SKM-1 (cell line): ENCODE data around the gene BAHCC1.

Experiments used
- DNase-seq: peaks from one replicate; lab custom pipeline; 2025; ENCODE audit not compliant: unreplicated experiment; lab: John Stamatoyannopoulos, UW

The BAHCC1 gene

GRCh38 chr17:81397314-81398175, 2.3 kb downstream of the BAHCC1 start:
- no peak for DNase-seq

- no peak for DNase-seq
Observed at GRCh38 chr17:81398176-81398831, 3.0 kb downstream of the BAHCC1 start.

DNA sequence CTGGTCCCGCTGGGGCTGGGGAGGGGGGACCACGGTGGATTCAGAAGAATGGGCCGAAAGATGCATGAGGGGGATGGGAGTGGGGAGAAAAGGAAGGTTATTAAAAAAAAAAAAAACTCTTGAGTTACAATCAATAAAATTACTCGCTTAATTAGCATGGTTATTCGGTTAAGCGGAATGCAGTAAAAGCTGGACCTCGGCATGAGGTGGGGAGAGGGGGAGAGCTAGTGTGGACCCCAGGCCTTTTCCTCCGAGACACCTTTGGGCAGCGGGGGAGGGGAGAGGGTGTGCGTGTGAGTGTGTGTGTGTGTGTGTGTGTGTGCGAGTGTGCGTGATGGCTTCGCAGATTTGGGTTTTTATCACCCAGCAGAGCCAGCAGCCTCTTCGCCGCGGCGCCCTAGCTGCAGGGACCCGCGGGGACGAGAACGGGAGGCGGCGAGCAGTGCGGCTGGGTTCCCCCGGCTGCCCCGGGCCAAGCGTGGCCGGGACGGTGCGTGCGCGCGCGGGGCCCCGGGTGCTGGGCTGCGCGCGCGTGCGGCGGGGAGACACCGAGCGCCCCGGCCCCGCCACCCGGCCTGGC, 3.7 kb downstream of the BAHCC1 start:
- no peak for DNase-seq

DNA sequence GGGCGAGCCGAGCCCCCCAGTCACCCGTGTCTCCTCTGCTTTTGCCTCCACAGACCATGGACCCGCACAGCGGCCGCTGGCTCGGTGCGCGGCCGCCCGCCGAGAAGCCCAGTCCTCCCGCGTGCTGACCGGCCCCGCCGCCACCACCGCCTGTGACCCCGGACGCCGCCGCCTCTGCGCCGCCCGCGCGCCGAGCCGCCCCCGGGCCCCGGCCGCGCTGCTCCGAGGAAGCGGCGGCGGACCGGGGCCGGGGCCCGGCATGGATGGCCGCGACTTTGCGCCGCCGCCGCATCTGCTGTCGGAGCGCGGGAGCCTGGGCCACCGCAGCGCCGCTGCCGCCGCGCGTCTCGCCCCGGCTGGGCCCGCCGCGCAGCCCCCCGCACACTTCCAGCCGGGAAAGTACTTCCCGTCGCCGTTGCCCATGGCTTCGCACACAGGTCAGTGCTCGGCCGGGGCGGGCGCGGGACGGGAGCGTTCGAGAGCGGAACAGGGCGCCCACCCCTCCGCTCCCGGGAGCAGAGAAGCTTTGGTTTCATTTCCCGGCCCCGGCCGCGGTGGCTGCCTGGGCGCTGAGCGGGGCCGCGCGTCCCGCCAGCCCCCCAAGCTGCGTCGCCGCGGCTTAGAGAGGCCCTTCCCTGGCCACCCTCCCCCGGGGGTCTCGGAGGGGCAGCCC, 4.4 kb downstream of the BAHCC1 start:
- DNase-seq = no peak

GRCh38 chr17:81400154-81400977, 5.1 kb downstream of the BAHCC1 start:
- no peak for DNase-seq

DNA sequence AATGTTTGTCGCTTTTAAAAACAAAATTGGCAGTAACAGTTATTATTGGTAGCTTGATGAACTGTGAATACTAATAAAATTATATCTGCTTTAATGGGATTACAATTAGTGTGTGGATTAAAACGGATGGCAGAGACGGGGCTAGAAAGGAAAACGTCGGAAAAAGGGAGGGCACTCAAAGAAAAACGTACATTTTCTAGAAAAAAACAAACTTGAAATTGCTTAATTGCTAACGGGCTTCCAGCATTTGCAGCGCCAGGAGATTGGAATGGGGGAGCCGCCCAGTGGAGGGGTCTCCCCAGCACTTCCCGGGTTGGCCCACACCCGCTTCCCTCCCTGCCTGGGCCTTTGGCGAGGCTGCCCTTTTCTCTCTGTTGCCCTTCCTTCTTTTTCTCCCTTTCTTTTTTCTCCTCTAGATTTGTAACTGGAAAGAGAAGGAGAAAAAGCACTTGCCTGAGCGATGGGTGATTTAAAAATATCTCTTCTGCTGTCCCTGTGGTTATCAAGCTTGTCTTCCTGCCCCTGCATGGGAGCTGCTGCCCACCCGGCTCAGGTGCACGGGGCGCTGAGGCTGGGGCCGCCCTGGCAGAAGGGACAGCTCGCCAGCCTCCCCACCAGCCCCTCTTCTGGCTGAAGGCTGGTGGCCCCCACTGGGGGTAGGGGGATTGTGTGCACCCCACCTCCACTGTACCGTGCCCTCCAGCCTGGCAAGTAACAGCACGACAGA, 5.9 kb downstream of the BAHCC1 start:
- no peak for DNase-seq

GRCh38 chr17:81401723-81402529, 6.7 kb downstream of the BAHCC1 start:
- no peak for DNase-seq

DNA sequence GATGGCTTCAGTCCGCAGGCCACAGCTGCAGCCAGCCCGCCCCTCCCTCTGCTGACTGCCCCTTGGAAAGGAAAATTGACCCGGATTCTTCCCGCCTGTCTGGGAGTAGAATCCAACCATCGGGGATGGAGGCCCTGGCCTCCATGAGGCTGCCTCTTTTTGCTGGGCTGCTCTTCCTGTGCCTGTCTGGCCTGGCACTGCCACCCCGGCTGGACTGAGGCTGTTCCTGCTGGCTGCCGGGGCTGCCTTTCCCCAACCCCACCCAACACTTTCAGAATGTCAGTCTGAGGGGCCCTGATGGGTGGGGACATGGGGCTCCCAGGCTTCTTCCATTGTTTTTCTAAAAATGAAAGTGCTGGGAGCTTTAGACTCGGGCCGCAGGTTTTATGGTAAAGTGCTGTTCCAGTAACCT, 7.3 kb downstream of the BAHCC1 start:
- no peak for DNase-seq

GRCh38 chr17:81402981-81403467, 7.8 kb downstream of the BAHCC1 start:
- DNase-seq = no peak

- no peak for DNase-seq
Observed at GRCh38 chr17:81403671-81404534, 8.6 kb downstream of the BAHCC1 start.

GRCh38 chr17:81404558-81405165, 9.4 kb downstream of the BAHCC1 start:
- no peak for DNase-seq

DNA sequence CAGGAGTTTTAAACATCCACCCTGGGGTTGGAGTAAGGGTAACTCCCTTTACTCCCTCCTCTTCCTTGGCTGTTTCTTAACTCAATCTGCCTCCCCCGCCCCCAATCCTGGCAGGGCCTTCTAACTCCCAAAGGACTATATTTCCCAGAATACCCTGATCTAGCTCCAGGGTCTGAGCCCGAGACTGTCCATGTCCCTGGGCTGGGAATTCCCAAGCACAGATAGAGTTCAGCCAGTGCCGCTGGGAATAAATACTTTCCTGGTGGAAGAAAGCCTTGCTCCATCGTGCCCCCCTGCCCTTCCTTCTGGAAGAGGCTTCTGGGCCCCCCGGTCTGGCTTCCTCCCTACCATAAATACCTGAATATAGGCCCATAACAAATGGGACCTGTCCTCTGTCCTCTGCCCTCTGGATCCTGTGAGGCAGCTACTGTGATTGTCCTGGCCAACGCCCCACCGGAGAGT, 10.2 kb downstream of the BAHCC1 start:
- no peak for DNase-seq

- no peak for DNase-seq
Observed at GRCh38 chr17:81406117-81406953, 11.1 kb downstream of the BAHCC1 start.

GRCh38 chr17:81408049-81408448, 12.8 kb downstream of the BAHCC1 start:
- DNase-seq = no peak

DNA sequence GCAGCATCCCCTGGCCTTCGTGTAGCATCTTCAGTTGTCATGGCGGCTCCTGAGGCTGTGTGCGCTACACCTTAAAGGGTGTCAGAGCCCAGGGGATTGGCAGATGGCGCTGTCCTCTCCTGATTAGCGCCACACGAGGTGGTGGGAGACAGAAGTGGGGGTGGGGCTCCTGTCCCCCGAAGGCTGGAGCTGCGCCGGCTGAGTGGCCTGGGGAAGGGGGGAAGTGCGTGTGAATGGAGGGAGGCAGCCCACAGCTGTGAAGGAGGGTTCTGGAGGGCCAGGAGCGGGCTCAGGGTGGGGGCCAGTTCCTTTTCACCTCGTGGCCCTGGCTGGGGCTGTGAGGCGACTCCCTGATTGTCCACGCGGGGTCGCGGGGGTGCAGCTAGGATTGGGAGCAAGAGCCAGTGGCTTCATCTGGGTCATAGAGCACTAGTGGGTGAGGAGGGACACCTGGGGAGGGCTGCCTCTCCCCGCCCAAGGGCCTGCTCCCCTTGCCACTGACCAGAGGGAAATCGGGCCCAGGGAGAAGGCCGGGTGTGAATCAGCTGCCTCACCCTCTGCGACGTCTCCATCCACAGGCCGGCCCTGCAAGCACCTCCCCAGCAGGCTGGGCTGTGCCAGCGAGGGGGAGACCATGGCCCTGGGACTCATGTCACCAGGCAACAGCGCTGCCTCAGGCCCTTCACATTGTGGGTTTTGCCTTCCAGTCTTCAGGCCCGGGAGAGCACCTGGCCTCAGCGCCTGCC, 14.1 kb downstream of the BAHCC1 start:
- DNase-seq = no peak

DNA sequence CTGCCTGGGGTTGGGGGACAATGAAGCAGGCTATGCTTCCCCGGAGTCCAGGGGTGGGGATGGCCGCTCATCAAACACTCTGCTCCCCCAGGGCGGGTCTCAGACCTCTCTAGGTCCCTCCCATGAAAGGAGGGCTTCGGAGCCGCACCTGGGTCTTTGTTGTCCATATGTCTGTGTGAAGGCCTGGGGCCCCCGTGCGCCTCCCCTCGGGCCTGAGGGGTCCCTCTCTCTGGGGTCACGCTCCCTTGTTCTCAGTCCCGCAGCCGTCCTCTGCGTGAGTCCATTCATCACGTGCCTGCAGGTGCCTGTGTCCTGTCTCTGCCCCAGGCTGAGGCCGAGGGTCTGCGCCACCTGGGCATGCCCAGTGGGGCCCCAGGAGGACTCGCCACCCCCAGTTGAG, 15.6 kb downstream of the BAHCC1 start:
- DNase-seq = no peak
